GM12865 (cell line): ENCODE measurements around the gene ENPP1.
A peak's percentile ranks its signal among the peaks of the same experiment; 100 is the strongest.

ENCODE experiments used
- DNase-seq: peaks from one replicate; pipeline ENCODE4 v3.0.0; 2010; ENCODE audit warnings: low read depth
- H3K4me3 ChIP-seq: 2 replicates; pipeline ENCODE4 v1.5.1; 2011; ENCODE audit warnings: mild to moderate bottlenecking, low read depth, low read length, control low read depth
- TF ChIP-seq, protein P1 (sequence below): IDR thresholded peaks from 2 replicates; pipeline ENCODE4 v1.5.1; 2011; ENCODE audit warnings: low read length, control low read depth, low read depth, inconsistent platforms; ENCODE audit not compliant: insufficient read depth; ENCODE audit errors: missing control alignments

ENPP1 gene

DNA sequence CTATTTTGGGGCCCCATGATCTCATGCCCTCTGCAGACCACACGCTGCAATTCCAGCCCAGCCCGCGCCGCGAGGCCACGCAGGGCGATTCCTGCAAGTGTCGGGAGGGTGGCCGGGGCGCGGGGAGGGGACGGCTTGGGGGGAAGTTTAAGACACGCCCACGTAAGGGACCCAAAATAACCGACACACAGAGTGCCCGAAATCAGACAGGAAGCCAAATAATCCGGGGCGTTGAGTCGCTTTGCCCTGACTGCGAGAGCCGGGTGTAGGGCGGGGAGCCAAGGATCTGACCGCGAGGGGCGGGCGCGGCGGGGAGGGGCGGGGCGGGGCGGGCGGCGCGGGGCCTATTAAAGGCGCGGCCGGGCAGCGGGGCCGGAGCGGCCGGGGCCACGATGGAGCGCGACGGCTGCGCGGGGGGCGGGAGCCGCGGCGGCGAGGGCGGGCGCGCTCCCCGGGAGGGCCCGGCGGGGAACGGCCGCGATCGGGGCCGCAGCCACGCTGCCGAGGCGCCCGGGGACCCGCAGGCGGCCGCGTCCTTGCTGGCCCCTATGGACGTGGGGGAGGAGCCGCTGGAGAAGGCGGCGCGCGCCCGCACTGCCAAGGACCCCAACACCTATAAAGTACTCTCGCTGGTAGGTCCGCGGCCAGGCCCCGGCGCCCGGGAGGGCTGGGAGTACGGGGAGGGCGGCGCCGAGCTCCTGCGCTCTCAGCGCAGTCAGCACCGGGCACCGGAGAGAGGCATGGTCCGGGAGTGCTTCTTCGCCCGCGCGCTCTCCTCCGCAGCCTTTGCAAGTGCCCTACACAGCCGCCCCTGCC is at the start of gene ENPP1:
Gene ENPP1, plus strand, starts transcription at position 377 of the 816 bp plus-strand sequence. Its CDS starts 16 bp downstream, at position 393.
- TF ChIP-seq, protein P1, sequence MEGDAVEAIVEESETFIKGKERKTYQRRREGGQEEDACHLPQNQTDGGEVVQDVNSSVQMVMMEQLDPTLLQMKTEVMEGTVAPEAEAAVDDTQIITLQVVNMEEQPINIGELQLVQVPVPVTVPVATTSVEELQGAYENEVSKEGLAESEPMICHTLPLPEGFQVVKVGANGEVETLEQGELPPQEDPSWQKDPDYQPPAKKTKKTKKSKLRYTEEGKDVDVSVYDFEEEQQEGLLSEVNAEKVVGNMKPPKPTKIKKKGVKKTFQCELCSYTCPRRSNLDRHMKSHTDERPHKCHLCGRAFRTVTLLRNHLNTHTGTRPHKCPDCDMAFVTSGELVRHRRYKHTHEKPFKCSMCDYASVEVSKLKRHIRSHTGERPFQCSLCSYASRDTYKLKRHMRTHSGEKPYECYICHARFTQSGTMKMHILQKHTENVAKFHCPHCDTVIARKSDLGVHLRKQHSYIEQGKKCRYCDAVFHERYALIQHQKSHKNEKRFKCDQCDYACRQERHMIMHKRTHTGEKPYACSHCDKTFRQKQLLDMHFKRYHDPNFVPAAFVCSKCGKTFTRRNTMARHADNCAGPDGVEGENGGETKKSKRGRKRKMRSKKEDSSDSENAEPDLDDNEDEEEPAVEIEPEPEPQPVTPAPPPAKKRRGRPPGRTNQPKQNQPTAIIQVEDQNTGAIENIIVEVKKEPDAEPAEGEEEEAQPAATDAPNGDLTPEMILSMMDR: no peak
- peak; percentile 36 for DNase-seq
- H3K4me3 ChIP-seq: peak within 1 kb of the TSS; percentile 32

DNA sequence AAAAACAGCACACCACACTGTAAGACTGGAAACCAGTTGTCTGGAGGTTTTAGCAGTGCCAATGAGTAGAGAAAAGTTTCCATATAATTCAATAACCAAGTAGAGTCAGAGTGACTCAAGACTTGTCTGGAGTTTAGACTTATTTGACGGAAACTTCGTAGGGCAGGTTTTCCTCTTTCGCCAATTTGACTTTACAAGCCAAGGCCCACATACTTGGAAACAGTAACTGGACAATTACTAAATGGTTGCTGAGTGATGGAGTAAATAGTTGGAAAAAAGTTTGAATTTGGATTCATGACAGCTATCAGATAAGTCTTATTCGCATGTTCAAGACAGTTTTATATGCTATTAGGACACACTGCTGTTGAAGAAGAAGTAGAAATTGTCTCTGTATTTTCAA is 48.9 kb upstream of the ENPP1 start:
- DNase-seq: no peak
- TF ChIP-seq, protein P1: no peak
- H3K4me3 ChIP-seq: no peak overlapping the region

DNA sequence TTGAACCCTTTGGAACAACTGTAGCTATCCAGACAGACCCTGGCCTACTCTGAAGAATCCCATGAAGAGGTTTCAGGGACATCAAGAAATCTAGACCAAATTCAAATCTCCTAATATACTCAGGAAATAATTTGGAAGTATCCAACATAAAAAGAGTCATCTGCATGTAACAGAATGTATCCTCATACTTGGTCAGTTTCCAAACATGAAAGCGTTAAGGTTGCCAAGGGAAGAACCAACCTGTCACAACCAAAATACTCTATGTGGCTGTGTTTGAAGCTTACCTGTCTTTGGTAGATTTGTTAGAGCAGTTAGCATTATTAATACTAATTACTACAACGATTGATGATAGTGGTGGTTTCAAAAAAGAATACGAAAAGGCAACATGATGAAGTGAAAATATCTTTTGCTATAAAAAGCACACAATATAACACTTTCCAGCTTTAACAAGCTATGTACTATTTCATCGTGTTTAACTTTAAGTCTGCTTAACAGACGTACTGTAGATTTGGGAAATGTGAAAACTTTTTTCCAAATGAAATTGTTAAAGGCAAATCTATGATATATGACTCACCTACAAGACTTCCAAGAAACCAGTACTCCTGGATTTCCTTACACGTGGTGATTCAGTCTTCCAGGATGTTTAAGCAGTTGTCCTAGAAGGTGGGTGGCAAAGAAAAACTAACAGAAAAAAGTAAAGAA is 46.6 kb upstream of the ENPP1 start:
- DNase-seq: no peak

DNA sequence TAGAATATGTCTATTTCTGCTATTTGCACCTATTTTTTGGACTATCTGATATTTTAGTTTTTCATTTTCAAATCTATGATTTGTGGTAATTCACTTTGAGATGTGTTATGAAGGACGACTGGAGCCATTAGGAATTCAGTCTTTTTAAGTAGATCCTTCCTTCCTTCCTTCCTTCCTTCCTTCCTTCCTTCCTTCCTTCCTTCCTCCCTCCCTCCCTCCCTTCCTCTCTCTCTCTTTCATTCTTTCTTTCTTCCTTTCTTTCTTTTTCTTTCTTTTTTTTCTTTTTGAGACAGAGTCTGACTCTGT is 46.1 kb upstream of the ENPP1 start:
- no peak overlapping the region for H3K4me3 ChIP-seq
- no peak for DNase-seq
- TF ChIP-seq, protein P1: no peak

More for the DNA sequence above, 46.6 kb upstream of the ENPP1 start:
- TF ChIP-seq, protein P1: no peak
- H3K4me3 ChIP-seq: no peak overlapping the region

DNA sequence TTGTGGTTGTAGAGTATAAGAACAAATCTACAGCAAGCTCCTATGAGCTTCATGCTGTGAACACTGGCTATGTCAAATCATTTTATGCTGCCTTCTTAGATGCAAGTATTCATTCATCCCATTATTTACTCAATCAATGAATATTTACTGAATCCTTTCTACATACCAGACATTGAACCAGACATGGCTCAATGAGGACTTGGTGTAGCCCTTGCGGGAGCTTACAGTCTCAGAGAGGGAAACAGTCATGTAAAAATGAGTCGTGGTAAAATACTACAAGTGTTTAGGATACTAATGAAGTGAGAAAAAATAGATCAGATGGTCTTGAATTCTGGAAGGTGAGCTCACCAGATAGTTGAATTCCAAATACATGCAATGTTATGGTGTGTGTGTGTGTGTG is 44.8 kb upstream of the ENPP1 start:
- no peak for DNase-seq
- no peak overlapping the region for H3K4me3 ChIP-seq
- TF ChIP-seq, protein P1: no peak

DNA sequence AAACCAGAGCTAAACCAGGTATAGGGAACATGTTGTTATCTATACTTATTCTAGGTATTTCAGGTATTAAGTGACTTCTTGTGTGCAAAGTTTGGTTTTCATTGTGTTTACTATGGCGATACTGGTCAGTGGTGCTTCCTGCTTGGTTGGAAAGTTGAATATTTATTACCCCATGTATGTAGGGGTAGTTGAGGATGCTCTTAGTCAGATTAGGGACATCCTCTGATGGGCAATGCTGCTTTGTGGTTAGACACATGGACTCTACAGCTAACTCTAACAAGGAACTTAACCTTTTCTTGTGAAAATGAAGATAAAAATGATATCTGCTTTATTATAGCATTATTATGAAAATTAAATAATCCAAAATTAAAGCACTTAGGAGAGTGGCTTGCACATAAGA is 44.1 kb upstream of the ENPP1 start:
- TF ChIP-seq, protein P1: no peak
- H3K4me3 ChIP-seq: no peak overlapping the region
- DNase-seq: no peak
